HG03196 (cell line): ENCODE data around the gene GCC1.
"Not testable (repeated sequence)": the region's sequence is repeated elsewhere in the genome, so short reads cannot be mapped to it uniquely, and the experiment has no call there.

ENCODE experiments used
- ATAC-seq: cut with Tn5 transposase; IDR thresholded peaks from one replicate; pipeline ENCODE4 v1.9.1; 2021; ENCODE audit not compliant: unreplicated experiment

GCC1 gene

GRCh38 chr7:127589896-127590295 is 4.5 kb upstream of the GCC1 start:
- ATAC-seq, result no peak

DNA sequence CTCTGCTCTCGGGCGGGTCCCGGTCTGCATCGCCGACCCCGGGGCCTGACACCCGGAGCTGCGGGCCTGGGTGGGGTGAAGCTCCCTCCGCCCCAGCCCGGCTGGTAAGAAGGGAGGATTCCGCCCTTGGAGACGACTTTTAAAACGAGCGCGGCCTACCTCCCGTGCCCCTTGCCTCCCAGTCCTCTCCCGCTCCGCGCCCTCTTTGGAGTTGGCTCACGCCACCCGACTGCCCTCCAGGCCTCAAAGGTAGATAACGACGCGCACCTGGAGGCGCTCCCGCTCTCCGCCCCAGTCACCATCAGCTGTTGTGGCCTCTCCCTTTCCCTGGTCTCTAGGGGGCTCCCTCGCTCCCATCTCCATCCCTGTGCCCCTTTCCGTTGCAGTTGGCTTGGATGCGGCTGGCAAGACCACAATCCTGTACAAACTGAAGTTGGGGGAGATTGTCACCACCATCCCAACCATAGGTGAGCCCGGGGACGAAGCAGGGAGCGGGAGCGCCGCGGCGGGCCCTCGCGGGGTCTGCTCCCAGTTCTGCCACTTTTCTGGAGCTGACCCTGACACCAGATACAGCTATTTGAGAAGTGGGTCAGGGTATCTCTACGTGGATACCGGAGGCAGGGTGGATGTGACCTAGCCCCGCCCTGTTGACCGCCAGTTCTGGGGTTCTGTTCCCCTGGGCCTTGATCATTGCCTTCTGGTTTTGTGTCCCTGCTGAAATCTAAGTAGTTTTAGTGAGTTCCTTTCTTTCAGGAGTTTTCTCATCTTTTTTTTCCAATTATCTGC is 3.5 kb upstream of the GCC1 start:
- ATAC-seq, result peak; percentile 14

GRCh38 chr7:127588019-127588696 is 2.8 kb upstream of the GCC1 start, which contains the start of gene ARF5:
Gene ARF5, plus strand, starts transcription at chr7:127588411. Its CDS starts 88 bp downstream, at chr7:127588499.
- peak; percentile 68 for ATAC-seq

- ATAC-seq, result no peak
These were observed 2.2 kb upstream of the GCC1 start for GRCh38 chr7:127587663-127588018.

DNA sequence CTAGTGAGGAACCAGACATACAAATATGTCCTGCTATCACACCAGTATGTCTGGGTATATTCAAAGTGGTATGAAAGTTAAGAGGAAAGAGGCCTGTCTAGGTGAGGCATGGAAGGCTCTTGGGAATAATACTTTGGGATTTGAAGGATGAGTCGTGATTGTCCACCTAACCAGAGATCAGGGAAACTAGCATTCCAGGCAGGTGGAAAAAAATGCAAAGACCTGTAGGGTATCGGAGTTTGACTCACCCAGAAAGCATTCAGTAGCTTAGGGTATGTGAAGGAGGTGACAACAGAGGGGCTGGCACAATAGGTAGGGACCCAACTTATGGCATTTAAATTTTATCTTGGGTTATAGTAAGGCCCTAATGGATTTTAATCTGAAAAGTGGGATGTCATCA is 950 bp upstream of the GCC1 start:
- no peak for ATAC-seq

GRCh38 chr7:127584648-127585043 is 750 bp downstream of the GCC1 start:
- no peak for ATAC-seq

DNA sequence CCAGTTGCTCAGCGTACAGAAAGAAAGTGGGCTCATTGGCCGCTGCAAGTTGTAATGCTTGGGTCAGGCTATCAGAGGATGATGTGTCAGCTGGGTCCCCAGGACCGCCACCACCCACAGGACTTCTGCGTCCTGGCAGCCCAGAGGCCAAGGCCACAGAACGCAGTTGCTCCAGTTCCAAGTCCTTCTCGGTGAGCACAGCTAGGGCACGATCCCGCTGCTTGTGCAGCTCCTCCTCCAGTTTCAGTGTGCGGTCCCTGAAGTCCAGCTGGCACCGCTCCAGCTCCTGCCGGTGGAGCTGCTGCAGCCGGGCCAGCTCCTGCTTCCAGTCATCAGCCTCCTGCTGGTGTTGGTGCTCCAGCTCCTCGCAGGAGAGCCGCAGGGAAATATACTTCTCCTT is 3.0 kb downstream of the GCC1 start:
- no peak for ATAC-seq

DNA sequence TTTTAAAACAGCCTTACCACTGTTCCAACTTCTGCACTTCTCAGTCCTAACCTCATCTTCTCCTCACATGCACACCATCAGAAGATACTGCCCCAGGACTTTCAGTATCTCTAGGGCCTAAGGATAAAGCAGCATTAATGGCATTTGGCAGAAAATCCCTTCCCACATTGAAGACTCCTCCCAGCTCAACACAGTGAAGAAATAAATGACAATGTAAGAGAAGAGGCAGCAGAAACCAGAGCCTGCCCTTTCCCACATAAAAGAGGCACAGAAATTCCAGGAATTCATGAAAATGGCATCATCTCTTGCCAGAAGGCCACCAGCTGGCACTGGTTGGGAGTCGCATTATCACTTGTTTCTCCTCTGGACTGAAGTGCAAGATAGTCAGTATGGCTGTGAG is 3.7 kb downstream of the GCC1 start:
- no peak for ATAC-seq

- ATAC-seq, result no peak
These were observed 4.8 kb downstream of the GCC1 start for GRCh38 chr7:127580612-127581011.

- no peak for ATAC-seq
These were observed 6.6 kb downstream of the GCC1 start for GRCh38 chr7:127578711-127579275.

GRCh38 chr7:127578036-127578684 is 7.2 kb downstream of the GCC1 start:
- no peak for ATAC-seq

GRCh38 chr7:127571741-127572505 is 13.5 kb downstream of the GCC1 start:
- ATAC-seq, result no peak

DNA sequence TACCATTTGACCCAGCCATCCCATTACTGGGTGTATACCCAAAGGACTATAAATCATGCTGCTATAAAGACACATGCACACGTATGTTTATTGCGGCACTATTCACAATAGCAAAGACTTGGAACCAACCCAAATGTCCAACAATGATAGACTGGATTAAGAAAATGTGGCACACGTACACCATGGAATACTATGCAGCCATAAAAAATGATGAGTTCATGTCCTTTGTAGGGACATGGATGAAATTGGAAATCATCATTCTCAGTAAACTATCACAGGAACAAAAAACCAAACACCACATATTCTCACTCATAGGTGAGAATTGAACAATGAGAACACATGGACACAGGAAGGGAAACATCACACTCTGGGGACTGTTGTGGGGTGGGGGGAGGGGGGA is 17.4 kb downstream of the GCC1 start:
- ATAC-seq, result not testable (repeated sequence)

- ATAC-seq, result no peak
These were observed 19.2 kb downstream of the GCC1 start for GRCh38 chr7:127566242-127566641.

- no peak for ATAC-seq
These were observed 27.6 kb downstream of the GCC1 start for GRCh38 chr7:127557803-127558202.

- no peak for ATAC-seq
These were observed 29.0 kb downstream of the GCC1 start for GRCh38 chr7:127556404-127556803.

DNA sequence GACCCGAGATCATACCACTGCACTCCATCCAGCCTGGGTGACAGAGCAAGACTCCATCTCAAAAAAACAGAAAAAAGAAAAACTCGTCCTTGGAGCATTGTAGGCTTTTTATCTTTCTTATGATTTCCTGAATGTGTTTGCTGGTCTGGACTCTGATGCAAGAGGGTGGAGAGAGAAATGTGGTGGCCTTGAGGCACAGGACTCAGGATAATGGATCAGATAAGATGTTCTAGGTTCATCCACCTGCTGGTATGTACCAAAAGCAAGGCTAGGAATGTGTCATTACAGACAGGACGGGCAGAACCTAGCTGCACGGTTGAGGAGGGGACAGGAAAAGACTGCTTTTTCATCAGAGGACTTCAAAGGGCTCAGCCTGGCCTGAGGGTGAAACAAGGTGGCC is 33.5 kb downstream of the GCC1 start:
- ATAC-seq, result no peak

DNA sequence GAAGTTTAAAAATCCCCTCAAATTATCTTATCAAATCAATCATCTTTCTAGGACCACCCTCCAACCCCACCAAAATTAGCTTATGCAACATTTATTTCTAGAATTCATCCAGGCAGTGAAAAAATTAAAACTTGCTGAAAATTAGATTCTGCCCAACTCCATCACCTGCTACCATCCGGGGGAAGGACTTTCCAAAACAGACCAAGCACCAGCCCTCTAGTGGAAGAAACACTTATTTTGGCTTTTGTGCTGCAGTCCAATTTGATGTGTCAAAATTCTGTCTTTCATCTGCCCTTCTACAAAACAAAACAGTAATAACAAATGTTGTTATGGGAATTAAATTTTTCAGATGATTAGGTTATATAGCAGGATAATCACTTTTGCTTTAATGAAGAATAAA is 35.1 kb downstream of the GCC1 start:
- ATAC-seq, result no peak

- no peak for ATAC-seq
These were observed 39.1 kb downstream of the GCC1 start for GRCh38 chr7:127546313-127546712.

DNA sequence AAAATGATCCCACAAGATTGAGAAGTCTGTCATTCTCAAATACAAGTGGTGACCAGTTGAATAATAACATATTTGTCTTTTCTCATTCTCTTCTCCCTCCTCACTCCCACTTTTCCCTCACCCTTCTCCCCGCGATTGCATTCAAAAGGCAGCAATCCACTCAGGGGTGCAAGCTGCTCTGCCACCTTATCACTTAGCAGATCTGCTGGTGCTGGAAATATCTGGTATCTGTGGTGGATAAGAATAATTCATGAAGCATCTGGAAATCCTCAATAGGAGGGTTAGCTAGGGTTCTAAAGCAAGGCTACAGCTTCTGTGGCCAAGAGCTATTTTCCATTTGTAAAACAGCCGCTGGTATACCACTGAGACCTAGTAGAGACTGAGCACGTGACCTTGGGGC is 43.8 kb downstream of the GCC1 start:
- no peak for ATAC-seq

DNA sequence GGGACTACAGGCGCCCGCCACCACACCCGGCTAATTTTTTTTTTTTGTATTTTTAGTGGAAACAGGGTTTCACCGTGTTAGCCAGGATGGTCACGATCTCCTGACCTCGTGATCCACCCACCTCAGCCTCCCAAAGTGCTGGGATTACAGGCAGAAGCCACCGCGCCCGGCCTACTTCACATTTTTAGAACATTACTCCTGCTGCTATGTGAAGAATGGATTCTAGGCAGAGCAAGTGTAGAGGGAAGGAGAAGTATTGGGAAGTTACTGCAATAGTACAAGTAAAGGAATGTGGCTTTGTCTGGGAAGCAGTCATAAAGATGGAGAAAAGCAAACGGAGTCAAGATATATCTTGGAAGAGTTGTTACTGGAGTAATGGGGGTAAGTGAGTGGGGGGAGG is 44.9 kb downstream of the GCC1 start:
- ATAC-seq, result not testable (repeated sequence)
